Progenitor cell of endocrine pancreas (in vitro differentiated cells): Measurements from ENCODE around the gene SERPINE1. TPM values are rescaled to one million over a fixed set of nuclear protein-coding genes. Genes with fewer than 3 reads are reported as not detected.

ENCODE experiments used
- DNase-seq: peaks from one replicate; pipeline ENCODE4 v3.0.0; 2021; ENCODE audit warnings: low spot score; ENCODE audit not compliant: unreplicated experiment
- H3K27ac Mint-ChIP-seq: 2 replicates; pipeline ENCODE4 v1.8.0; 2021; ENCODE audit warnings: mild to moderate bottlenecking, moderate library complexity, mixed read lengths
- H3K27me3 Mint-ChIP-seq: 2 replicates; pipeline ENCODE4 v1.8.0; 2021; ENCODE audit warnings: mixed read lengths
- H3K36me3 Mint-ChIP-seq: 2 replicates; pipeline ENCODE4 v1.8.0; 2022; ENCODE audit warnings: mixed read lengths; ENCODE audit not compliant: insufficient read depth
- H3K4me1 Mint-ChIP-seq: 2 replicates; pipeline ENCODE4 v1.8.0; 2021; ENCODE audit warnings: low read depth, mixed read lengths
- H3K4me3 Mint-ChIP-seq: 2 replicates; pipeline ENCODE4 v1.8.0; 2021; ENCODE audit warnings: low read depth, mild to moderate bottlenecking, moderate library complexity, mixed read lengths
- H3K9me3 Mint-ChIP-seq: 2 replicates; pipeline ENCODE4 v1.8.0; 2021; ENCODE audit warnings: low read depth, mixed read lengths
- long read RNA-seq: library from polyadenylated mRNA; unstranded; transcript quantifications from one replicate; pipeline ENCODE4 v2.0.0, GENCODE V29; 2020
- total RNA-seq: library from RNA; stranded (reverse); gene quantifications from 2 replicates; pipeline ENCODE4 v1.2.1, GENCODE V29; 2021
- TF ChIP-seq, protein P1 (sequence below): fragments of 200-600 bp; sonication (generic); IDR thresholded peaks from one replicate; pipeline ENCODE4 v1.5.0; 2021; ENCODE audit warnings: antibody characterized with exemption, mild to moderate bottlenecking; ENCODE audit not compliant: unreplicated experiment

SERPINE1 gene
- total RNA-seq: 0.11 and 0.14 TPM in 2 replicates
- long read RNA-seq: 0 reads

DNA sequence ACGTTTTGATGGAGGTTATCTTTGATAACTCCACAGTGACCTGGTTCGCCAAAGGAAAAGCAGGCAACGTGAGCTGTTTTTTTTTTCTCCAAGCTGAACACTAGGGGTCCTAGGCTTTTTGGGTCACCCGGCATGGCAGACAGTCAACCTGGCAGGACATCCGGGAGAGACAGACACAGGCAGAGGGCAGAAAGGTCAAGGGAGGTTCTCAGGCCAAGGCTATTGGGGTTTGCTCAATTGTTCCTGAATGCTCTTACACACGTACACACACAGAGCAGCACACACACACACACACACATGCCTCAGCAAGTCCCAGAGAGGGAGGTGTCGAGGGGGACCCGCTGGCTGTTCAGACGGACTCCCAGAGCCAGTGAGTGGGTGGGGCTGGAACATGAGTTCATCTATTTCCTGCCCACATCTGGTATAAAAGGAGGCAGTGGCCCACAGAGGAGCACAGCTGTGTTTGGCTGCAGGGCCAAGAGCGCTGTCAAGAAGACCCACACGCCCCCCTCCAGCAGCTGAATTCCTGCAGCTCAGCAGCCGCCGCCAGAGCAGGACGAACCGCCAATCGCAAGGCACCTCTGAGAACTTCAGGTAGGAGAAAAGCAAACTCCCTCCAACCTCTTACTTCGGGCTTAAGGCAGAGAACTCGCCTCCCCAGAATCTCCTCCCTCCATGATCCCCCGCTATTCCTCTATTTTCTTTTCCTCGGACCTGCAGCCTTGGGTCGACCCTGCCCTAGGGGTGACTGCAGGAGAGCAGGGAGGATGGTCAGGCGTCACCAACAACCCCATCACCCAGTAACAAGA is at the start of gene SERPINE1:
Gene SERPINE1 (plus strand): TSS at position 454 of the 809 bp plus-strand sequence. CDS start 1,290 bp downstream, outside the sequence.
- Mint-ChIP-seq H3K36me3 (no peaks in the 10 kb centered on the region), H3K4me1 (peaks cover 25% of the 10 kb centered on the region), H3K9me3 (no peaks in the 10 kb centered on the region), H3K27me3 (peaks cover 37% of the 10 kb centered on the region), H3K27ac (no peak within 1 kb of the TSS), H3K4me3 (no peak within 1 kb of the TSS)
- TF ChIP-seq, protein P1, sequence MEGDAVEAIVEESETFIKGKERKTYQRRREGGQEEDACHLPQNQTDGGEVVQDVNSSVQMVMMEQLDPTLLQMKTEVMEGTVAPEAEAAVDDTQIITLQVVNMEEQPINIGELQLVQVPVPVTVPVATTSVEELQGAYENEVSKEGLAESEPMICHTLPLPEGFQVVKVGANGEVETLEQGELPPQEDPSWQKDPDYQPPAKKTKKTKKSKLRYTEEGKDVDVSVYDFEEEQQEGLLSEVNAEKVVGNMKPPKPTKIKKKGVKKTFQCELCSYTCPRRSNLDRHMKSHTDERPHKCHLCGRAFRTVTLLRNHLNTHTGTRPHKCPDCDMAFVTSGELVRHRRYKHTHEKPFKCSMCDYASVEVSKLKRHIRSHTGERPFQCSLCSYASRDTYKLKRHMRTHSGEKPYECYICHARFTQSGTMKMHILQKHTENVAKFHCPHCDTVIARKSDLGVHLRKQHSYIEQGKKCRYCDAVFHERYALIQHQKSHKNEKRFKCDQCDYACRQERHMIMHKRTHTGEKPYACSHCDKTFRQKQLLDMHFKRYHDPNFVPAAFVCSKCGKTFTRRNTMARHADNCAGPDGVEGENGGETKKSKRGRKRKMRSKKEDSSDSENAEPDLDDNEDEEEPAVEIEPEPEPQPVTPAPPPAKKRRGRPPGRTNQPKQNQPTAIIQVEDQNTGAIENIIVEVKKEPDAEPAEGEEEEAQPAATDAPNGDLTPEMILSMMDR: peak; percentile 36
- no peak for DNase-seq

- H3K27ac Mint-ChIP-seq: no peak overlapping the region
- no peaks in the 10 kb centered on the region for H3K9me3 Mint-ChIP-seq
- TF ChIP-seq, protein P1: peak; percentile 83
- peak; percentile 78 for DNase-seq
- H3K36me3 Mint-ChIP-seq: no peaks in the 10 kb centered on the region
- H3K4me3 Mint-ChIP-seq: no peak overlapping the region
- H3K27me3 Mint-ChIP-seq: peaks cover 8% of the 10 kb centered on the region
- H3K4me1 Mint-ChIP-seq: peaks cover 2% of the 10 kb centered on the region
Measured at GRCh38 chr7:101077303-101078086, 49.4 kb upstream of the SERPINE1 start.

DNA sequence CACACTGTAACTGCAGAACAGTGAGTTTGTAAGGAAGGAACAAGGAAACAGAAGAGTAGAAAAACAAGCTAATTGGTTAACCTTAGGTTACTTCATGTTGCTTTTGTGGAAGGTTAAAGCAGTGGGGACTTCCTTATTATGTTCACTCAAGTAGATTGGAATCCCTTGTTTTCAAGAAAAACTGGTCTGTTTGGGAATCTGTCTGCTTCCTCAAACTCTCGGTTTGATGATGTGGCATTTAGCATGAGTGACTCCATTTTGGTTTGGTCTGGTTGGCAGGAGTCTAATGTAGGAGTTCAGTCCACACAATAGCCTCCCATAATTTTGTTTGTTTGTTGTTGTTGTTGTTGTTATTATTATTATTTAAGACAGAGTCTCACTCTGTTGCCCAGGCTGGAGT is 45.5 kb upstream of the SERPINE1 start:
- Mint-ChIP-seq H3K36me3 (no peaks in the 10 kb centered on the region), H3K4me3 (no peak overlapping the region), H3K9me3 (no peaks in the 10 kb centered on the region), H3K27ac (peak overlapping the region; percentile 12), H3K4me1 (peaks cover 5% of the 10 kb centered on the region), H3K27me3 (no peaks in the 10 kb centered on the region)
- DNase-seq: no peak
- TF ChIP-seq, protein P1: no peak

- TF ChIP-seq, protein P1: no peak
- H3K36me3 Mint-ChIP-seq: peaks cover 7% of the 10 kb centered on the region
- peak overlapping the region; percentile 89 for H3K27ac Mint-ChIP-seq
- H3K9me3 Mint-ChIP-seq: no peaks in the 10 kb centered on the region
- H3K27me3 Mint-ChIP-seq: no peaks in the 10 kb centered on the region
- DNase-seq: no peak
- peak overlapping the region; percentile 86 for H3K4me3 Mint-ChIP-seq
- H3K4me1 Mint-ChIP-seq: peaks cover 5% of the 10 kb centered on the region
Measured at GRCh38 chr7:101084865-101085161, 42.1 kb upstream of the SERPINE1 start.

DNA sequence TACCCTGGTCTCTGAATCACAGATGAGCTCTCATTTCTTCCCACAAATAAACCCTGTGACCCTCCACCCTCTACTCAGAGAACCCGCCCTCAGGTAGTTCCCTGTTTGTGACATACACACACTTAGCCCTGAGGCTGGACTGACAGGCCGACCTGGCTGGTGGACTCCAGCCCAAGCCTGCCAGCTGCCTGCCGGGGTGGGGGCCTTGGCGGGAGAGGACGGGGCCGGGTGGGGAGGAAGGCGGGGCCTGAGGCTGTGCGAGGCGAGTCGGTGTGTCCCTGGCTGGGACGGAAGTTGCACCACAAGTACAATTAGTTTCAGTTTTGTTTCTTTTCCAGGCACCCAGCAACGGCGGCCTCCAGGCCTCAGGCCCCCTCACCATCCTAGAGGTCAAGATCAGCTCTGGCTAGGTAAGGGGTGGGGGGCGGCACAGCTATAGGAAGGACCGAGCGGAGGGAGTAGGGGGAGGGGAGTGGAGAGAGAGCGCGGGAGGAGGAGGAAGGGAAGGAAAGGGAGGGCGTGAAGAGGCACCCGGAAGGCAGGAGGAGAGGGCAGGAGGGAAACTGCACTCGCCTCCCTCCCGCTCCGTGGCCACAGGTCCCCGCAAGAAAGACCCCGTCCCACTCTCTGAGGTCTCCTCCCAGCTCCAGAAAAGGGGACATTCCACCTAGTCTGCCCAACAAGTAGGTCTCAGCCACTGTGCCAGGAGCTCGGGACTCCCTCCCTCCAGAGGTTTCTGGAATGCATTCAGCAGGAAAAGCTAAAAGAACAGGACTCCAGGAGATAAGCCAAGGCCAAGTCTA is 41.5 kb upstream of the SERPINE1 start, which contains the start of gene TRIM56:
Gene TRIM56 (plus strand): TSS at position 320 of the 803 bp plus-strand sequence. CDS start 1,832 bp downstream, outside the sequence.
- peak; percentile 61 for DNase-seq
- no peaks in the 10 kb centered on the region for H3K27me3 Mint-ChIP-seq
- peaks cover 8% of the 10 kb centered on the region for H3K36me3 Mint-ChIP-seq
- H3K27ac Mint-ChIP-seq: peak within 1 kb of the TSS; percentile 89
- H3K9me3 Mint-ChIP-seq: no peaks in the 10 kb centered on the region
- TF ChIP-seq, protein P1: no peak
- H3K4me1 Mint-ChIP-seq: peaks cover 5% of the 10 kb centered on the region
- H3K4me3 Mint-ChIP-seq: peak within 1 kb of the TSS; percentile 86
